Measurements from ENCODE around the gene GAD2.
A peak's percentile ranks its signal among the peaks of the same experiment; 100 is the strongest.

Gene GAD2

DNA sequence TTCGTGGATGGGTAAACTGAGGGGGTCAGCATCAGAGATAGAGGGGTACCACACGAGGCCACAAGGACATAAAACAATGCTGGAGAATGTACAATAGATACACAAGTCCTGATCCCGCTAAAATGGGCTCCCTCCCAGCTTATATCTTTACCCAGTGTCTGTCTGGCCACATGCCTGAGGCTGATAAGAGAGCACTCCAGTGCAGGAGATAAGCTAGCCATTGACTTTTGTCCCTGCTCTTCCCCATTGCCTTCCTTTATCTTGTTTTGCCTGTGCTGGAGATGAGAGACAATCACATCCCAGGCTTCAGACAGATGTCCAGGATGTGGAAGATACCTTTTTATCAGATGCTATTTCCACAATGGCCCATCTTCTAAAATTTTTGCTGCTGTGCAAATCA, 6.0 kb downstream of the GAD2 start:
- DNase-seq (ENCODE audit: low read depth in 2 of 2), result no peak

DNA sequence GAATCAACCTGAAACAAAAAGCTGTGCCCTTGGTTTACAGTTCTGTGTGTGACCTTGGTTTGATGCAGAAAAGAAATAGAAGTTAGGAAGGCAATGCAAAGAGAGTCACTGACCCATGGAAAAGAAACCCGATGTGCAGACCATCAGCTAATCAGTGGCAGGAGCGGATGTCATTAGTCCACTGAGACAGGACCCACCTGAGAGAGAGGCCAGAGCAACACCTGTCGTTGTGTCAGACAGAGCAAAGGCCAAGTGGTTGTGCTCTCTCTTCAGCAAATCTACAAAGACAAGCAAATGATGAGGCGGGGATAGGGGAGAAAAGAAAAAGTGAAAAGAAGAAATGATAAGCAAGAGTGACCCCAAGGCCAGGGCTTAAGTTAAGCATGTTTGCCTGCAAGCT, 8.7 kb downstream of the GAD2 start:
- no peak for DNase-seq (ENCODE audit: low read depth in 2 of 2)

DNA sequence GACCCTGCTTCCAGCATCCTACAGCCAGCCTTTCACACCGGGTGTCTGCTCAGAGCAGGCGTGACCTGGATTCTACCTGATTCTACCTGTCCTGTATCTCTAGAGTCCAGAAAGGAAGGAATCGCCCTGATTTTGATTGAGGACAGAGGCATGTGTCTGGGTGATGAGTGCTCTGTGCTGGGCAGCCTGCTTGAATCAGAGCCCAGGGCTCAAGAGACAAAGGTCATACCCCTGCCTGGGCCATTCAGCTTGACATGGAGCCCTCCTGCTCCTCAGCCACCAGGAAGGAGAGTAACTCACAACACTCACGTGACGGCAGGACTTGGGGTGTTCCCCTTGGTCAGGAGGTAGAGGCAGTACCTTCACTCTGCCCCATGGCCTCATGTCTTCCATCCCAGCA, 11.2 kb downstream of the GAD2 start:
- DNase-seq (ENCODE audit: low read depth in 2 of 2), result no peak

DNA sequence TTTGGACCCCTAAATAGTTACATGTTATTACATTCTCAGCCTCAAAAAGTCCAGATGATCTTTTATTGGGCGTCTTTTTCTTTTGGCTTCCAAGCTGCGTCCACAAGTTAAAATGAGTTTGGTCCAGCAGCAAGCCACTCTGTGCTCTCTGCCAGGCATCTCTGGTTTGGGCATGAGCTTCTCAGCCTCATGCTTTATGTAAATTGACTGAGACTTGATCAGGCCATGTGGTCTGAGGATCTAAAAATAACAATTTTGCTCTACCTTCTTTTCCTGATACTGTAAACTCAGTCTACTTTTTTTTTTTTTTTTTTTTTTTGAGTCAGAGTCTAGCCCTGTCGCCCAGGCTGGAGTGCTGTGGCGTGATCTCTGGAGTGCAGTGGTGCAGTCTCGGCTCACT, 15.6 kb downstream of the GAD2 start:
- no peak for DNase-seq (ENCODE audit: low read depth in 2 of 2)

DNA sequence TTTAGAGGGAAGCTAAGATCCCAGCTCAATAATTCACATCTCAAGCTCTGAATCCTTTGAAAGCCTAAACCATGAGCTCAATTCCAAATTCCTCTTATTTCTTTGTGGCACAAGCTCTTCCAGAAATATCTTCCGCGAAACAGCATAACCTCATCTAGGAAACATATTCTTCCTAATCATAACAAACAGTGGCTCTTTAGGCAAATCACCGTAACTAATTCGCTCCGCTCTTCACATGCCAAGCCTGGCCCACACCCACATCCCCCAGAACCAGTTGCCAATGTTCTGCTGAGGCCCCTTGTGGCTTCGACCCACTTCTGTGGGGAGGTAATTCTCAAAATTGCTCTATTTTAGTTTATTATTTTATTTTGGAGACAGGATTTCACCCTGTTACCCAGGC, 19.2 kb downstream of the GAD2 start:
- DNase-seq (ENCODE audit: low read depth in 2 of 2), result no peak

DNA sequence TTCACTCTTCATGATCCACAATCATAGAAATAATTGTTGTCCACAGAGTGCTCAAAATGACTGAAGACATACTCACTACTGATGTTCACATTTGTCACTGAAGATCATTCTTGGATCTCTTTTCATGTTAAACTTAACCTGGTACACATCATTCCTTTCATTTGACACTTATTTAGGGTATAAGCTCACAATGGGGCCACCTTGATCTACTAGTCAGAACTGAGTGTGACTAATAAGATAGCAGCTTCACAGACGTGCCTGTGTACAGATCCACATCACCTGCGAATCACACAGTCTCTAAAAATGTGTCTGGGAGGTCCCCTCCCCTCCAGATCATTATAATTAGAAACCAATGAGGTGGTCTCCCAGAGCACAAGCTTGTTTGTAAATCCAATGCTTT, 21.8 kb downstream of the GAD2 start:
- no peak for DNase-seq (ENCODE audit: low read depth in 2 of 2)

DNA sequence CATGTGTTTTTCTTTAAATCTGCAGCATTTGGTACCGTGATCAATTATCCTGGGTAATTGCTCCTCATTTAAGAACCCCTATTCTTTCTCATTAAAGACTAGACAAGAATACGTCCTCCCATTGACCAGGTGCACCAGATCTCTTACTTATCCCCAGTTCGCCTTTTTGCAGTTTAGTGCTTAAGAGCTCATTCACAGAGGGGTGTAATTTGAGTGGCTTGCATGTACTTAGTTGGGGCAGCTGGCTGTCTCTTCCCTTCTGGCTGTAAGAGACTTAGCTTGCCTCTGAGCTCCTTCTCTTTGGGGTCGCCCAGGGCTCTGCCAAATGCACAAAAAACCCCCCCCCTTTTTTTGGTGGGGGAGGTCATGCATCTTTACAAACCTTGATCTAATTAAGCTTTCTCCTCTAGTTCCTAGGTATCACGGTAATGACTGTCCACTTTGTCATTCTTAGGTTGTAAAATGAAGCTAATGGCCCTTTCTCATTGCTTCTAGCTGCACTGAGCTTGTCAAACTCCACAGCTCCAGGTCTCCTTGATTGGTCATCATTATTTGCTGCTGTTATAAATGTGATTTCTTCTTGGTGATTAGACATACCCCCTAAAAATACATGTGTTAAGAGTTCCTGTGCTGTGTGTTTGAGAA, 26.3 kb downstream of the GAD2 start:
- no peak for DNase-seq (ENCODE audit: low read depth in 2 of 2)

DNA sequence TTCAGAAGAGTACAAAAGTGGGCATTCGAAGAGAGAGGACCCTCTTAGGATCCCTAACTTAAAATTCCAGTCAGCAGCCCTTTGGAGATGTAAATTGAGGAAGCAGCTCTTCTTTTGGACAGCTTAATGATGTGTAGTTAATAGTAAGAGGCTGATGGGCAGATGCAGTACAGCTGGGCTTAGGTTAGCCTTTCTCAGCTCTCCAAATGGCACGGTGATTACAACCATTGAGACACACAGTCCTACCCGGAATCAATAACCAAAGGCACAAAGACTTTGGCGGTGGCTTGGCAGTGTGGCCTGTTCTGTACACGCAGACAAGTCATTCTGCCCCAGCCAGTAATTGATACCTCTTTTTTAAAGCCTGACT, 26.8 kb downstream of the GAD2 start:
- no peak for DNase-seq (ENCODE audit: low read depth in 2 of 2)

DNA sequence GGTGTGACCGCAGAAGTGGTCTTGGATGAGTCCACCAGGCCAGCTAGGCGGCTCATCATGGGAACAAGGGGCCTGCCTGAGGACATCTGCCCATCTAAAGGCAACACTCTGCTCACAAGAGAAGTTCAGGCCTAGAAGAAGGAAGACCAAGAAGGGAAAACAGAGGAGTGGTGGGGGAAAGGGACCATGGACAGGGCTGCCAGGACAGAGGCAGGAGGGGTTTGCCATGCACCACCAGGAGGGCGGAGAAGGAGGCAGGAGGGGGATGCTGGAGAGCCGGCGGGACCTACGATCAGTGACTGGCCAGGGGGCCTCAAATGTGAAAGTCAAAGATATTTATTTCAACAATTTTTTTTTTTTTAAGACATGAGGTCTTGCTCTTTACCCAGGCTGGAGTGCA, 33.1 kb downstream of the GAD2 start:
- DNase-seq (ENCODE audit: low read depth in 2 of 2), result no peak

DNA sequence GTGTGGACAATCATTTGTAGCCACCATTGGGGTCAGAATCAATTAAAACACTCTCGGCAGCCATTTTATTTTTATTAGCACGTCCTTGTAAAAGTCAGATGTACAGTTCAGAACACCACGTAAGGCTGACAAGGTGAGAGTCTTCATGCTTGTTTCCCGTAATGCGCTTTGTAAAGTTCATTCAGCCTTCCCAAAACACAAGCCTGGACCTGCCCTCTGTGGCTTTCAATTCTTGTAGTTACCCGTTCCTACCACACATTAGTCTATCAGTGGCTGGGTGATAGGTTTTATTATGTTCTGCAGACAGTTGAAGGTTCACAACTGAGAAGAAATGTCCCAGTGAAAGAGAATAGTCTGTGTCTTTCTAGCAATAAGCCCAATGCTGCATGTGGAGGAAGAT, 35.4 kb downstream of the GAD2 start:
- no peak for DNase-seq (ENCODE audit: low read depth in 2 of 2)

DNA sequence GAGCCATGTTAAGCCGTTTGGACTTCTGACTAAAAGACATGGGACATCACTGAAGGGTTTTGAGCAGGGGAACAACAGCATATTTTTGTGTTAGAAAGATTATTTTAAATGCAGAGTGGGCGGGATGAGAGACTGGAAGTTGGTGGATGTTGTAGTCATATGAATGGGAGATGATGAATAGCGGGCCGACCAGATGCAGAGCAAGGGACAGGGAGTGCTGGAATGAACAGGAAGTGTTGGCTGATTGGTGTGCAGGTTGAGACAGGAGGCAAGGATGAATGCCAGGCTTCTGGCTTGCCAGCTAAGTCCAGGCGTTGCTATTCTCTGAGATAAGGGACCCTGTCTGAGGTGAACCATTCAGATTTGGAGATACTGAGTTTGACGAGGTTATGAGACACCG, 38.0 kb downstream of the GAD2 start:
- no peak for DNase-seq (ENCODE audit: low read depth in 2 of 2)

DNA sequence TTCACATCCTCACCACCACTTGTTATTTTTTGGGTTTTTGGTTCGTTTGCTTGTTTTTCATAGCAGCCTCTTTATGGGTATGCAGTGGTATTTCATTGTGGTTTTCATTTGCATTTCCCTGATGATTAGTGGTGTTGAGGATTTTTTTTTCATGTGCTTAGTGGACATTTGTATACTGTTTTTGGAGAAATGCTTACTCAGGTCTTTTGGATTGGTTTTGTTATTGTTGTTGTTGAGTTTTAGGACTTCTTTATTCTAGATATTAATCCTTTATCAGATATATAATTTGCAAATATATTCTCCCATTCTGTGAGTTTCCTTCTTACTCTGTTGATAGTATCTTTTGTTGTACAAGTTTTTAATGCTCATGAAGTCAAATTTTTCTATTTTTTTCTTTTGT, 42.8 kb downstream of the GAD2 start:
- DNase-seq (ENCODE audit: low read depth in 2 of 2), result no peak

DNA sequence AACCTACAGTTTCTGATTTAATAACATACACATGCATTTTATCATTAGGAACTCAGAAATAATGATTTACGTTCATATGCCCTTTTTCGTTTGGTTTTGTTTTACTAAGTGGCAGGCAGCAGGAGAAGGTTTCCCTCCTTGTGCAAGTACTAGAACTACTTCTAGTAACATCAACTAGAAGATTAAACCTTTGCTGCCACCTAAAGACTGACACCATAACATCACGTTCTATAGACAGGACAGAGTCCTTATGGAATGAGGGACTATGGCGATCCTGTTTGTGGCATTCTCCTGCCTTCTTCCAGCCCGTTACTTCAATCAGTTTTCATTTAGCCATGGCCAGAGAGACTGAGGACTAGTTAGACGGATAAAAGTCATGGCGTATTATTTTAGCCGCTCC, 53.2 kb downstream of the GAD2 start:
- DNase-seq (ENCODE audit: low read depth in 2 of 2), result peak; percentile 16

DNA sequence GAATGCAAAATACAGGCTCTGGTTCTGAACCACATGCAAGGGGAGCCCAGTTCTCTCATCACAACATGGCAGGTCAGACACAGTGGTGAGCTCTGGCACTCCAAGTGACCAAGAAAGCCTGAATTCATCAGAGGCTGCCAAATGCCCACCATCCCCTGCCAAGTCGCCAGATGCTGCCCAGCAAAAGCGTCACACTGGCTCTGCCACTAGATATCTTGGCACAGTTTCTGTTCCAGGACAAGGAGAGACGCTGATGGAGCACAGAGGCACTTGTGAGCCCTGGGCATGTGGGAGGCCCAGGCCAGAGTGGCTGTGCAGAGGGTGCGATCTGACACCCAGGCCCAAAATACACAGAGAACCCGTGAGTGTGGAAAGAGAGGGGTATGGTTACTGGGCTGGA, 57.8 kb downstream of the GAD2 start:
- no peak for DNase-seq (ENCODE audit: low read depth in 2 of 2)

DNA sequence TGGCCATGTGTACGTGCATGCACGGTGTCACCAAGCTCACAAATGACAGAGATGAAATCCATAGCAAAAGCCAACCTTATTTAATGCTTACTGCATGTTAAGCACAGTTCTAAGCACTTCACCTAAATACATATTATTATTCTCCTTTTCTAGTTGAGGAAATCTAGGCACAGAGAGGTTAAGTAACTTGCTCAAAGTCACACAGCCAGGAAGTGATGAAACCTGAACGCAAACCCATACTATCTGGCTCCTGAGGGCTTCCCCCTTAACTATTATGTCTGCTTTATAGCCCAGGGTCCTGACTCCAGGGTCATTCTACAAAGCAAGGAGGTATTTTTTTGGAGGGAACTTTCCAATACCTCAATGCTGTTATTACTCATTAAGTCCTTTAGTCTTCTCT, 61.7 kb downstream of the GAD2 start:
- DNase-seq (ENCODE audit: low read depth in 2 of 2), result no peak

DNA sequence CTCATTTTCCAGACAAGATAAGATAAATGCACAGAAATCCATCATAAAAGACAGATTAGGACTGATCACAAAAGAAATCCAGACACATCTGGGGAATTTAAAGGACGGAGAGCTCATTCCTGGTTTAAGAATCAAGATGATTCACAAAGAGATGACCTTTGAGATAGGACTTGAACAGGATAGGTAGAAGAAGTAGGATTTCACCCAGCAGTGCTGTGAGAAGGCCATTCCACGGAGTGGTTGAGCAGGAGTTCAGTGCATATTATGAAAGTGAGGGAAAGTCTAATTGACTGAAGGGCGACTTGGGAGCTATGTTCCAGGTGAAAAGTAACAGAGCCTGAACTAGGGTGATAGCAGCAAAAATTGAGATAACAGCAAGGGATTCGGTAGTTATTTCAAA, 73.7 kb downstream of the GAD2 start:
- DNase-seq (ENCODE audit: low read depth in 2 of 2), result no peak

DNA sequence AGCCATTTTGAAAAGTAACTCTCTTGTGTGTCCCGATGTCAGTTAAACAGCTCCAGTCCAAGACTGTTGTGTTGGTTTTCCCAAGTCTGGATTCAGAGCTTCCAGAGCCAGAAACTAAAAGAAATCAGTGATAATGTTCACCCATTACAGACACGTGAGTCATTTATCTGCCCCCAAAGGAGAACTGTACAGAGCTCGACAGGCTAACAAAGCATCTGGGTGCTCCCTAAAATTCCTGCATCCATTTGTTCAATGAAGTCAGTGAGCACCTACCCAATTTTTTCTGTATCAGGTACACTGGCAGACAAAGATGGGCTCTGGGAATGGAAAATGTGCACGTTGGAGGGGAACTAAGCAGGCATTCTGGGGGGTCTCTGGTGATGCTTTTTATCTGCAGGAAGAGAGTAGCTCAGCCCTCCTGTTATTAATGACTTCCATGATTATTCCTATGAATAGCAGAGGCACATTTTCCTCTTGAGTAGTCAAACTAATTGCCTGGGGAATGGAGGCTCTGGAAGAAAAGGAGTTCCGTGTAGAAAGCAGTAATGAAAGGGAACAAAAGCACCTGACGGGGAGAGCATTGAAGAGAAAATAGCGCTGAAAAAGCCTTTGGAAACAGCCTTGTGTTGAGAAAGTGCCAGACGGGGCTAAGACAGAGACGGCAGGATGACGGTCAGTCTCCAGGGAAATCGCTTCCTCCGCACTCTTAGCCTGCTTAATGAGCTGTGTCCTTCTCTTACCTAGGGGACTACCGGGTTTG, 75.3 kb downstream of the GAD2 start:
- DNase-seq (ENCODE audit: low read depth in 2 of 2), result no peak

DNA sequence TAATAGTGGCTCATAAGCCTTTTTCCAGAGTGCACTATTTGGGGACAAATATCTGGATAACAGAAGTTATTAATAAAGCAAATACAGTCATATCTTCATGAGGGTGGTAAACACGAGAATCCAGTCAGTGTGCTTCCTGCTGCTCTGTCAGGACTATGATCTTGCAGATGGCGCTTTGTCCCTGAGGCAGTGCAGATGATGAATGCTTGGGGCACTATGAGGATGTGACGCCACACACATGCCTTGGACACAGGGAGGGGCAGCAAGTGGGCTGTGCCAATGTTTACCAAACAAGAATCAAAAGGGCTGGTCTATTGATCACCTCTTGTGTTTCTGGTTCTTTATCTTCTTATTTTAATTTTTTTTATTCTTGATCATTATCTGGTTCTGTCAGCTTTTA, 79.8 kb downstream of the GAD2 start:
- DNase-seq (ENCODE audit: low read depth in 2 of 2), result no peak

DNA sequence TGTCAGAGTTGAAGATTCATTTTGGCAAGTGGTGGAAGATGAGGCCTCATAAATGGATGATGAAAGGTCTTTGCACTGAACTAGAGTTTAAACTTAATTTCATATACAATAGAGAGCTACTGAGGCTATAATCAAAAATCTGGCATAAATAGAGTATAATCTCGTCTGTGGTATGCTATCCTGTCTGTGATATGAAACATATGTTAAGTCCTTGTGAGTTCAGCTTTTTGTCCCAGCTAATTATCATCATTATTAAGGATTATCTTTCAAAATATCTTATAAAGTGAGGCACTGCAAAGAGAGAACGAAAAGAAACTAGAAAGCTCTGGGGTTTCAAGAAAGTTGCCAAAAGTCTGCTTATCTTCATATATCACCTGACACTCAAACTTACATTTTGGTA, 83.4 kb downstream of the GAD2 start:
- no peak for DNase-seq (ENCODE audit: low read depth in 2 of 2)

DNA sequence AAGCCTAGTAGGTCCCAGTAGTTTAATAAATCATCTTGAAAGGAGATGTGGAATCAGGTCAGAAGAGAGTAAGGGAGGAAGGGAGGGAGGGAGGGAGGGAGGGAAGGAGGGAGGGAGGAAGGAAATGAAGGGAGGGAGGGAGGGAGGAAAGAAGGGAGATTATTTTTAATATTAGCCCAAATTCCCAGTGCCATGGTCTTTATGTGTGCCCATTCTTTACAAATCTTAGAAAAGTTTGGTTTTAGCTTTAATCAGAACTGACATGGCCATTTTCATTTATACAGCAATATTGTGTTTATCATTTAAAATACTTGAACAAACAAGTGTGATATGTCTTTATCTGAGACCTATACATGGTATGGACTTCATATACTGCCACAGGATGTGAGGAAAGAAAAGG, 86.8 kb downstream of the GAD2 start:
- no peak for DNase-seq (ENCODE audit: low read depth in 2 of 2)

DNA sequence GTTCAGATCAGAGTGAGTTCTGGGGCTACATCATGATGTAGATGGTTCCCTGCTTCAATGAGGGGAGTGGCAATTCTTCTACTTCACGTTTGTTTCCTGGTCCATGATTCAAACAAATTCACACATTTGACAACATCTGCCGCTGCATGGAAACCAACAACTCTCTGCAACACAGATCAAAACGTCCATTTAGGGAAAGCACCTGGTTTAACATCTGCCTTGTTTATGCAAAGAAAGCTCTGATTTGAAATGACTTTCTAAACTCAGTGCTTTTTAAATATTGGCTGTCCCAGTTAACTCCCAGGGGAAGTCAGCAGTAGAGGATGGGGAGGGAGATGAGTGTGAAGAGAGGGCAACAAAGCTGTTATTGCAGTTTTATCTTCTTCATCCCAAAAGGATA, 93.8 kb downstream of the GAD2 start:
- no peak for DNase-seq (ENCODE audit: low read depth in 2 of 2)

DNA sequence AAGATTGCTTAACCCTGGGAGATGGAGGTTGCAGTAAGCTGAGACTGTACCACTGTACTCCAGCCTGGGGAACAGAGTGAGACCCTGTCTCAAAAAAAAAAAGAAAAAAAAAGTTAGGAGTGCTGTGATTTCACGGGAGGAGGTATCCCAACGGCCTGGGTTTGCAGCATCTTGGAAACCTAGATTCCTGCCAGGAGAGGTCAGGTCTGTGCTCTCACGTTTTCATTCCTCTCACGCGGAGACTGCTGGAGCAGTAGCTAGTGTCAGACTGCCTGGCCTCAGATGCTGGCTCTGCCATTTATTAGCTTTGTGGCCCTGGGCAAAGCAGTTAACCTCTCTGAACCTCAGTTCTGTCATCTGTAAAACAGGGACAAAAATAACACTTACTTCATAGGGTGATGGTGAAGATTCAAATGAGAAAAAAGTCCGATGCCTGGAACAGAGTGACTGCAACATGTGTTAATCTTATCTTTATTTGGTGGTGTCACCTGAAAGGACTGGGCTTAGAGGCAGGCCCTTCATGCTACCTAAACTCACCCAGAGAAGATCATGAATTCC, 94.9 kb downstream of the GAD2 start:
- no peak for DNase-seq (ENCODE audit: low read depth in 2 of 2)

DNA sequence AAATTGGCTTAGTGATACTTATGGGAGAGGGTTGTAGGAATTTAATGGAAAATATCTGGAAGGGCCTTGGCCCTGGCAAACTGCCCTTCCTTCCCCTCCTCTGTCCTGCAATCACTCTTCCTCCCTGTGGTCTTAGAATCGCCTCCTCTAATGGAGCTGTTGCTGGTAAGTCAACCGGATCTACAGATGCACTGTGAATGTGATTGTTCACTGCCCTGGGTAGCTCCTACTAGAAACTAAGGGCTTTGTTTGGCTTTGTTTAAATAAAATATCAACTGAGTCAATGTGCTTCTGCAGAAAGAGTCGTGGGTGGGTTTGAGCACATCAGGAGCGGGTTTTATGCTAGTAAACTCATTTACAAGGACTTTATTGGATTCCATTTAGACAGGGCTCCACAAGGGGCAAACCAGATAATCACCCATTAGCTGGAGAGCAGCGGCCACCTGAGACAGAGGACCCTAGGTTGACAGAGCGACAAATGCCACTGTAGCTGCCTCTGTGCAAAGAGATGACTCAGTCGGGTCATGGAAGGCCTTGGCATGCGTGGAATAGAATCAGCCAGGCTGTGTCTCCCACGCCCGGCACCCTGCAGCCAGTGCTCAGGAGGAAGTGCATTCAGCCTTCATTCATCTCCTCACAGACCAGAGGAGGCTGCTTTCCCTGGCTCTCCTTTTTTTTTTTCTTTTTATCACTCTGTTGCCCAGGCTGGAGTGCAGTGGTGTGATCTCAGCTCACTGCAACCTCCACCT, 97.9 kb downstream of the GAD2 start:
- no peak for DNase-seq (ENCODE audit: low read depth in 2 of 2)

Measured in fibroblast of skin of left quadriceps (primary cell).